Esophagus squamous epithelium (tissue), 4 donors: Measurements from ENCODE around the gene RNF17.

ENCODE experiments used
- POLR2A ChIP-seq, 4 donors: fragments of 450-650 bp; IDR thresholded peaks; one replicate each; pipeline ENCODE4 v1.6.1; 2017; ENCODE audit warnings: antibody characterized with exemption in 4 of 4, mild to moderate bottlenecking in 4 of 4, moderate library complexity in 3 of 4
- TF ChIP-seq, protein P1 (sequence below), 6 experiments: fragments of 450-650 bp in 4 of 6; fragments of 200-600 bp in 2 of 6; sonication (generic) in 2 of 6; IDR thresholded peaks; one replicate each; pipeline ENCODE4 v1.5.1; 2016 to 2019; ENCODE audit warnings: antibody characterized with exemption in 6 of 6, mild to moderate bottlenecking in 4 of 6, moderate library complexity in 4 of 6

DNA sequence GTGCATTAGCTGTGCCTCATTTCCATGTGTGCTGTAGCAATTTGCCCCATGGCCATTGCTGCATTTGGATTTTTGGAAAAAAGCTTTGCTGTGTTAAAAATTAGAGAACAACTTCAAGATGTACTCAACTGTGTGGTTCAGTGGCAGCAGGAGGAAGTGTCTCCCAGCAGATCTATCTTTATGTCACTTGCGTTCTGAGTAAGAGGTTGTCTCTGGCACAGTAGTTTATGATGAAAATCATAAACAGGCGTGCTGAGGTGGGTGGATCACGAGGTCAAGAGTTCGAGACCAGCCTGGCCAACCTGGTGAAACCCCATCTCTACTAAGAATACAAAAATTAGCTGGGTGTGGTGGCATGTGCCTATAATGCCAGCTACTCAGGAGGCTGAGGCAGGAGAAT, 29.0 kb upstream of the RNF17 start:
- no peak for TF ChIP-seq POLR2A (IDR thresholded peaks at IDR 0.05)
- TF ChIP-seq, protein P1, sequence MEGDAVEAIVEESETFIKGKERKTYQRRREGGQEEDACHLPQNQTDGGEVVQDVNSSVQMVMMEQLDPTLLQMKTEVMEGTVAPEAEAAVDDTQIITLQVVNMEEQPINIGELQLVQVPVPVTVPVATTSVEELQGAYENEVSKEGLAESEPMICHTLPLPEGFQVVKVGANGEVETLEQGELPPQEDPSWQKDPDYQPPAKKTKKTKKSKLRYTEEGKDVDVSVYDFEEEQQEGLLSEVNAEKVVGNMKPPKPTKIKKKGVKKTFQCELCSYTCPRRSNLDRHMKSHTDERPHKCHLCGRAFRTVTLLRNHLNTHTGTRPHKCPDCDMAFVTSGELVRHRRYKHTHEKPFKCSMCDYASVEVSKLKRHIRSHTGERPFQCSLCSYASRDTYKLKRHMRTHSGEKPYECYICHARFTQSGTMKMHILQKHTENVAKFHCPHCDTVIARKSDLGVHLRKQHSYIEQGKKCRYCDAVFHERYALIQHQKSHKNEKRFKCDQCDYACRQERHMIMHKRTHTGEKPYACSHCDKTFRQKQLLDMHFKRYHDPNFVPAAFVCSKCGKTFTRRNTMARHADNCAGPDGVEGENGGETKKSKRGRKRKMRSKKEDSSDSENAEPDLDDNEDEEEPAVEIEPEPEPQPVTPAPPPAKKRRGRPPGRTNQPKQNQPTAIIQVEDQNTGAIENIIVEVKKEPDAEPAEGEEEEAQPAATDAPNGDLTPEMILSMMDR (IDR thresholded peaks at IDR 0.05) = no peak
